ENCODE data around the gene PPP5C.
"Not testable (repeated sequence)": the region's sequence is repeated elsewhere in the genome, so short reads cannot be mapped to it uniquely, and the experiment has no call there.

PPP5C gene

DNA sequence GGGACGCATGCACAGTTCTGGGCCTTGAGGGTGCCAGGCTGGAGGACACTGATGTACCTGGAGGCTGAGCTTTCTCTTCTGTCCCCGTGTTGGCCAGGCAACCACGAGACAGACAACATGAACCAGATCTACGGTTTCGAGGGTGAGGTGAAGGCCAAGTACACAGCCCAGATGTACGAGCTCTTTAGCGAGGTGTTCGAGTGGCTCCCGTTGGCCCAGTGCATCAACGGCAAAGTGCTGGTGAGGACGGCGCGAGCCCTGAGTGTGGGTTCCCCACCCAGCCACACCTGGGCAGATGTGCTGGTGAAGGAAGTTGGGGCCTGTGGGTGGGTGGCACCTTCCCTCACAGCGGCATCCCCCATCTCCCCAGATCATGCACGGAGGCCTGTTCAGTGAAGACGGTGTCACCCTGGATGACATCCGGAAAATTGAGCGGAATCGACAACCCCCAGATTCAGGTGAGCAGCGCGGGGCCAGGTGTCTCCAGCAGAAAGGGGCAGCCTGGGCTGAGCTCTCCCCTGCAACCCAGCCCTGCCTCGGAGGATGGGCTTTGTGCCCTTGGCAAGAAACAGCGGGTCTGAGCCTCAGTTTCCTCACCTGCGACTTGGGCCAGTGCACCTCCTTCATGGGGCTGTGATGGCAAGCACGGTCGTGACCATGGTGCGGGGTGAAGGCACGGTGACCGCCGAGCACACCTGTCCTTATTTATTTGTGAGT, 40.3 kb downstream of the PPP5C start:
- DNase-seq (ENCODE audit: low spot score), result no peak

DNA sequence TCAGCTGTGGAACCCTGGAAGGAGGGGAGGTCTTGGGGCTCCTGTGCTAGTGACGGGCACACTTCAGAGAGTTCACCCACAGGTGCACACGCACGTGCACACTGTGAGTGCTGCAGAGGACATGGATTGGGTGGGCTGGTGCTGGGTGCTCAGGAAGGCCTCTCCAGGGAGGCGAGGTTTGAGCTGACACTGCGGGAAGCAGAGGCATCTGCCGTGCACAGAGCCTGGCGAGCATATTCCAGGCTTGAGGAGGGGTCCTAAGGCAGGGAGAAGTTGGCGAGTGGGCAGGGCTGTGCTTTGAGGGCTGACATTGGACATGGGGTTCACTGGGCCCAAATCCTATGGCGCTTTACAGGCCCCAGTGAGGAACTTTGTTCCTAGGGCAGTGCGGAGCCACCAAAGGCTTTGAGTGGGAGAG, 40.8 kb downstream of the PPP5C start:
- no peak for DNase-seq (ENCODE audit: low spot score)

DNA sequence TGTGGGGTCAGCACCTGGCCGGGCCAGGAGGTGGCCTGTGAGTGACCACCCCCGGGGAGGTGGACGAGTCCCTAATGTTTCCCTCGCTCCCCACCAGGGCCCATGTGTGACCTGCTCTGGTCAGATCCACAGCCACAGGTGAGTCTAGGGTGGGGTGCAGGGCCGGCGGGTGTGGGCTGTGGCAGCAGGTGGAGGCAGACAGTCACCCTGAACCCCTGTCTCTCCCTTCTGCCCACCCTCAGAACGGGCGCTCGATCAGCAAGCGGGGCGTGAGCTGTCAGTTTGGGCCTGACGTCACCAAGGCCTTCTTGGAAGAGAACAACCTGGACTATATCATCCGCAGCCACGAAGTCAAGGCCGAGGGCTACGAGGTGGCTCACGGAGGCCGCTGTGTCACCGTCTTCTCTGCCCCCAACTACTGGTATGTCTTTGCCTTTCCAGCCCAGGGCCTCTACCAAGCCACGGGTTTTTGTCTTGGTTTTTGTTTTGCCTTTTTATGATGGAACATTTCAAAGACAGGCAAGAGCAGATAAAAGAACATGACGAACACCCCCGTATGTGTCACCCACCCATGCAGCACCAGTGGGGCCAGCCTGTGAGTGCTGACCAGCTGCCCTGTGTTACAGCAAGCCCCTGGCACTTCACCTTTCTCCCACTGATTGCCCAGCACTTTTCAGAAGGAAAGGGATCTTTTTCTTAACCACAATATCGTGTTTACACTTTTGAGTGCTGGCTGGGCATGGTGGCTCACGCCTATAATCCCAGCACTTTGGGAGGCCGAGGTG, 41.6 kb downstream of the PPP5C start:
- DNase-seq (ENCODE audit: low spot score), result no peak

DNA sequence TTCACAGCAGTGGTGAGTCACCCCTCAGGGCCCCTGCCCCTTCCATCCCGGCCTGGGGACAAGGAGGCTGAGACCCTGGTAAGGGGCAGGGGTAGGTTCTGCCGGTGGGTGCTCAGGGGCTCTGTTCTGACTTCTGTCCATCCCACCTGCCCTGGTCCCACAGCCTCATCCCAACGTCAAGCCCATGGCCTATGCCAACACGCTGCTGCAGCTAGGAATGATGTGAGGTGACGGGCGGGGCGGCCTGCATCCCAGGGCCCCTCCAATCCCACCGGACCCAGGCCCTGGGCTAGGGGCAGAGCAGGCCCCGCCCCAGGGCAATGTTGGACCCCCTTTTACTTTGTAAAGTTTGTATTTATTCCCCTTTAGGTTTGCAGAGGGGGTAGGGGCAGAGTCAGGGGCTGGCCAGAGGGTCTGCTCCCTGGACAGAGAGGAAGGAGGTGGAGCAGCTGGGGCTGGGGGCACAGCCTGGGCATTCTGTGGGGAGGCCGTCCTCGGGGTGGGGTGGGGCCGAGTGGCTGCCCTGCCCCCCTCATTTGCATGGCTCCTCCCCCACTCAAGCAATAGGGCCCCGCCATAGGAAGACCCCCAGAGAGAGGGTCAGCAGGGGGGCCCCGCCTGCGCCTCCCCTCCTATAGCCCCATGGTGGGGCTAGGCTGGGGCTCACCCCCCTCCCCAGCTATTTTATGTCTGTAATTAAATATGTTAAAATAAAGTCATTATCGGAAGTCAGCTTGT, 43.4 kb downstream of the PPP5C start:
- no peak for DNase-seq (ENCODE audit: low spot score)

DNA sequence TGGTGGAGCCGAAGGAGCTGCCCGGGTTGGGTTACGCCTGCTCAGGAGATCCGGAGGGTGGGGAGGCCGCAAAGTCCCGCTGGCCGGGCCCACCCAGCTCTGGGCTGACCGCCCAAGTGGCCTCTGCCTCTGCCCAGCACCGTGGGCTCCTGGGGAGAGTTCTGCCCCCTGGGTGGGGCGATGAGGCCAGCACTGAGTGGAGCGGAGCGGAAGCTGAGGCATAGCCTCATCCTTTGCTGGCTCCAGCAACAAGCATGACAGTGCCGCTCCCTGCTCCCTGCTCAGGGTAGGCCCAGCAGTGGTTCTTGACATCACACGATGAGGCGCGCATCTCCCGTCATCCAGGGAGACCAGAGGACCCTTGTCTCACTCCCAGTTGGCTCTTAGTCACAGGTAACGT, 44.0 kb downstream of the PPP5C start:
- no peak for DNase-seq (ENCODE audit: low spot score)

DNA sequence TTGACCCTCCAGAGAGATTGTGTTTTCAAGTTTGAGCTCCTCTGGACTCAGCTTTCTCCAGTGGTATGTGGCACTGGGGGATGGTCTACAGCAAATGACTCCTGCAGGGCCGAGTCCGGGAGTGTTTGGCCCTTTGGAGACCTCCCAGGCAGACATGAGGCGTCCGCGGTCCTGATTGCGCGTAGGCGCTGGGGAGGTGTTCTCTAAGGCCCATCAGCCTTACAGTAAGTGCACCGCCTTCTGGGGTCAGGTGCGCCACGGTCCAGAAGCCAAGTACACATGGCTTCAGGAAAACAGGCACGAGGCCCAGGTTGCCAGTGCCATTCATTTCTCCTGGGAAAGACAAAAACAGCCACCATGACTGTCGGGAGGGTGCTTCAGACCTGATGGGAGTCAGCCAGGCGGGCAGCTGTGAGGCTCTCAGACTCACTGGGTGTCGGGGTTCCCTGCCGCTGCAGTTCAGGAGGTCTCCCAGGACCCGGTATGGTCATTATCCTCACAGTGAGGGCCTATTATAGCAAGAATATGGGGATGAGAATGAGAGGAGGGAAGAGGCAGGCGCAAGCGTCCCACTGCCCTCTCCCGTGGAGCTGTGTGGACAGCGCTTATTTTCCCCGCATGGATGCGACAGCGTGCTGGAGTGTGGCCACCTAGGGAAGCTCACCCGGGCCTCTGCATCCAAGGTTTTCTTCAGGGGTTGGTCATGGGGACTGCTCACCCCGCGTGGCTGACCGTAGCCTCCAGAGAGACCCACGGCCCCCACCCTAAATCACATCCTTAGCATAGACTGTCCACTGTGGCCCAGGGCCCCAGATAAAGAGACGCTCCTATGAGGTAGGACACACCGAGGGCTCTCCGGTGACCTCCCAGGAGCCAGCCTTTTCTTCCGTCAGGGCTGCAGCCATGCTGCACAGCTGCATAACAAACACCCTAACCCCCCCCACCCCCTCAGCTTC, 44.7 kb downstream of the PPP5C start:
- no peak for DNase-seq (ENCODE audit: low spot score)

DNA sequence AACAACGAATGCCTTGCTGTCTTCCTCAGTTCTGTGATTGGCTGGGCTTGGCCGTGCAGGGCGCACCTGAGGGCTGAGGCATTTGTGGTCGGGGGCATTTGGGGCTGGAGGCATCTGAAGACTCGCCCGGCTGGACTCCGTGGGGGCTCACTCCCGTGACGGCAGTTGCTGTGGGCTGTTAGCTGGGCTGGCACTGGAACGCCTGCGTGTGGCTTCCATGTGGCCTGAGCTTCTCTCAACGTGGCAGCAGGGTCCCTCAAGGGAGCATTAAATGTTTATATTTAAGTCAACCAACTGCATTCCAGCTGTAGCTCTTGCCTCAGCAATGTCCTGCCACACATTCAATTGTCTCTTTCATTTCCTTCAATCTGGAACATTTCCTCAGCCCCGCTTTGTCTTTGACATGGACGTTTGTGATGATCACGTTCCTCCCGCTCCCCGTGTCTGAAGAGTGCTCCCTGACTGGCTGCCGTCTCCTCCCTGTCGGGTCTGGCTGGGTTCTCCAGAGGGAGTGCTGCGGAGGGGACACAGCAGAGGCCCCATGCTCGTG, 45.4 kb downstream of the PPP5C start:
- DNase-seq (ENCODE audit: low spot score), result no peak

DNA sequence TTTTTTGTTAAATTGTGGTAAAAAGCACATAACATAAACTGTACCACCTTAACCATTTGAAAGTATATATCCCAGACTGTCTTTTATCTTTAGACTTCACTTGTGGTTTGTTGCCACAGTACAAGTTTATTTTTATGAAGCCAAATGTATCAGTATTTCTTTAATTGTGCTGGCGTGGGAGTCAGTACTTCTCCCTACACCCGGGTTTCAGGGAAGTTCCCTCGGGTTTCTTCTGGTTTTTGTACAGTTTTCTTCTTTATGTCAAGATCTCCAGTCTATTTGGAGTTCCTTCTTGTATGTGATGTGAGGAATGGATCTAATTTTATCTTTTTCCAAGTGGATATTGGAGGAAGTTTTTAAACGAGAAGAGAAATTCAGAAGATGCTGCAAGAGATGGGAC, 46.0 kb downstream of the PPP5C start:
- no peak for DNase-seq (ENCODE audit: low spot score)

DNA sequence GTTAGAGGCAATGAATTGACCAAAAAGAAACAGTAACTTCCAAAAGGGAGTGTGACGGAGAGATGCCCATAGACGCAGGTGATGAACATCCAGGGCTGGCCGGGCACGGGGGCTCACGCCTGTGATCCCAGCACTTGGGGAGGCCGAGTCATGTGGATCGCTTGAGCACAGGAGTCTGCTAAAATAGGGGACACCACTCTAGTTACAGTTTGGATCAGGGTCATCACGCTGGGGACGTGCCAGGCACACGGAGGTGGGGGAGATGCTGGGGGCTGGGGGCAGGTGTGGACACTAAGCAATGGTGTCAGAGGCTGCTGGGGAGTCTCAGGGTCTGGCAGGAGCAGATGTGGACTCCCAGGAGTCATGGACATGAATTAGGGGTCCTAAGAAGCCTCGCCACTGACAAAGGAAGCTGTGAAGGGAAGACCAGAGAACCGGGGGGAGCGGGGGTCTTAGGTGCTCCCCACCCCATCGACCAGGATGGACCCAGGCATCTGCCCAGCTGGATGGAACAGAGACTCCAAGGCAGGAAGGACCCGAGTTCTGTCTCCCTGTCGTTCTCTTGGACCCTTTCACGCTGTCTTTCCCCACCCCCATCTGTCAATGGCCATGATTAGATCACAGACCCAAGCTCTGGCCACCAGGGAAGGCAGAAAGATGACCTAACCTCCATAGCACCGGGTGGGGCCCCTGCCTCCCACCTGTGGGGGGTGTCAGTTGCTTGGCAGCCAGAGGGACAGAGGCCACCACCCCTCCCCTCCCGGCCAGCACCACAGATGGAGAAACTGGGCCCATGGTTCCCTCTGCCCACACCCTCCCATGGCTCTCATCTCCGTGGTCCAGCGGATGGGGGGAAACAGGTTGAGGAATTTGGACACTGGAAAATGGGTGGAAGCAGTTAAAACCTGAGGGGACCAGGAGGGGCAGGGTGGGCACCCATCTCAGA, 46.8 kb downstream of the PPP5C start:
- DNase-seq (ENCODE audit: low spot score), result no peak

DNA sequence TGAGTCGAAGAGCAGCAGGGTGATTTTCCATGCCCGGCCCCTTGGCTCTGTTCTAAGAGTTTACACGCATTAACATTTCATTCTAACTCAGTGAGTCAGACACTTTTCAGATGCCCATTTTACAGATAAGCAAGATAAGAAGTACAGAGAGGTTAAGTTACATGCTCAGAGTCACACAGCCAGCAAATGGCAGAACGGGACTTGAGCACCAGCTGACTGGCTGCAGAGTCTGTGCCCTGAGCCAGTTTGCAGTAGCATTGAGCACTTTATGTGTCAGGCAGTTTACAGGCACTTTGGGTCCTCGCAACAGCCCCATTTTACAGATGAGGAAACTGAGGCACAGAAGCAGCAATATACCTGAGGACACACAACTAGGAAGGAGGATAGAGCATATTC, 47.5 kb downstream of the PPP5C start:
- no peak for DNase-seq (ENCODE audit: low spot score)

DNA sequence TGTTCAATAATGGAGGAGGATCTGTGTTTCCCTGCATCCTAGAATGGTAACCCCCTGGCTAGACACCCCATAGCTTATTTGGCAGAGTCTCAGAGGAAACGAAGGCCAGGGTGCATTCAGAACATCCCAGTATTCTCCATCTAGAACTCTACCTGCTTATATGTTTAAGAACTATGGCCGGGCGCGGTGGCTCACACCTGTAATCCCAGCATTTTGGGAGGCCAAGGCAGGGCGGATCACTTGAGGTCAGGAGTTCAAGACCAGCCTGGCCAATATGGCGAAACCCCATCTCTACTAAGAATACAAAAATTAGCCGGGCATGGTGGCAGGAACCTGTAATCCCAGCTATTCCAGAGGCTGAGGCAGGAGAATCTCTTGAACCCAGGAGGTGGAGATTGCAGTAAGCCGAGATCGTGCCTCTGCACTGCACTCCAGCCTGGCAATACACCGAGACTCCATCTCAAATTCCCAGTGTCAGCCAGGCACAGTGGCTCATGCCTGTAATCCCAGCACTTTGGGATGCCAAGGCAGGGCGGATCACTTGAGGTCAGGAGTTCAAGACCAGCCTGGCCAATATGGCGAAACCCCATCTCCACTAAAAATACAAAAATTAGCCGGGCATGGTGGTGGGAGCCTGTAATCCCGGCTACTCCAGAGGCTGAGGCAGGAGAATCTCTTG, 51.1 kb downstream of the PPP5C start:
- DNase-seq (ENCODE audit: low spot score), result not testable (repeated sequence)

DNA sequence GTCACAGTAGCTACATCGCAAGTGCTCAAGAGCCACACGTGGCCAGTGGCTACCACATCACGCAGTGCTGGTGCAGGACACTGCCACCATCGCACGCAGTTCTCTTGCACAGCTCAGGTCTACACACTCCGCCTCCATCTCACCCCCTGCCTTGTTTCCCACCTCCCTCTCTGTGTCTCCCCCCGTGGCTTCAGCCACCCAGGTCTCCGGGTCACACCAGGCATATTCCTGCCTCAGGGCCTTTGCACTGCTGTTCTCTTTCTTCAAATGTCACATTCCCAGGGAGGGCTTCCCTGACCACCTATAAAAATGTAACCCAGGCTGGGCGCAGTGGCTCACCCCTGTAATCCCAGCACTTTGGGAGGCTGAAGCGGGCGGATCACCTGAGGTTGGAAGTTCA, 55.8 kb downstream of the PPP5C start:
- DNase-seq (ENCODE audit: low spot score), result no peak

DNA sequence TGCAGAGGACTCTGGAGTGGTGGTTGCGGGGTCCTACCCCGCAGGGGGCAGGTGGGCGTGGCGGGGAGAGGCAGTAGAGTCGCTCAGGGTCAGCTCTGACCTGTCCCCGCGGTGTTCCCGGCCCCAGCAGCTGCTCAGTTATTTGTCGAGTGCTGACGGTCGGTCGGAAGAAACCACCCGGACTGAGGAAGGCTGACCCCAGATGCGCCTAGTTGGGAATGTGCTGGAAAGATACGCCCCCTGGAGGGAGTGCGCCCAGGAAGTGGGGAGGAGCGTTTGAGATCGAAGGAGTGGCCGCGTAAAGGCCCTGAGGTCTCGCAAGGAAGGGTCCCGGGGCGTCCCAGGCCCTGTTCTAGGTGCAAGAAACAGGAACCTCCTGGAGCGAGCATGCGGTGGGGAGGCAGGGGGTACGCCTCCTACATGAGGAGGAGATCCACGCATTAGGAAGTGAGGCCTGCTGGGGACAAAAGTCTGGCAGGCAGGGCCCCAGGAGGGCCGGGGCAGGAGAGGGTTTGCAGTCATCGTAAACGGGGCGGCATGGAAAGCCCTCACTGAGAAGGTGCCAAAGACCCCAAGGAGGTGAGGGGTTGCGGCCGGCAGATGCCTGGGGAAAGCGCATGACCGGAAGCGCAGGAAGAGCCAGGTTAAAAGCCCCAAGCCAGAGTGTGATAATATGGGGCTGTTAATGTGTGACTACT, 57.3 kb downstream of the PPP5C start:
- DNase-seq (ENCODE audit: low spot score), result no peak

DNA sequence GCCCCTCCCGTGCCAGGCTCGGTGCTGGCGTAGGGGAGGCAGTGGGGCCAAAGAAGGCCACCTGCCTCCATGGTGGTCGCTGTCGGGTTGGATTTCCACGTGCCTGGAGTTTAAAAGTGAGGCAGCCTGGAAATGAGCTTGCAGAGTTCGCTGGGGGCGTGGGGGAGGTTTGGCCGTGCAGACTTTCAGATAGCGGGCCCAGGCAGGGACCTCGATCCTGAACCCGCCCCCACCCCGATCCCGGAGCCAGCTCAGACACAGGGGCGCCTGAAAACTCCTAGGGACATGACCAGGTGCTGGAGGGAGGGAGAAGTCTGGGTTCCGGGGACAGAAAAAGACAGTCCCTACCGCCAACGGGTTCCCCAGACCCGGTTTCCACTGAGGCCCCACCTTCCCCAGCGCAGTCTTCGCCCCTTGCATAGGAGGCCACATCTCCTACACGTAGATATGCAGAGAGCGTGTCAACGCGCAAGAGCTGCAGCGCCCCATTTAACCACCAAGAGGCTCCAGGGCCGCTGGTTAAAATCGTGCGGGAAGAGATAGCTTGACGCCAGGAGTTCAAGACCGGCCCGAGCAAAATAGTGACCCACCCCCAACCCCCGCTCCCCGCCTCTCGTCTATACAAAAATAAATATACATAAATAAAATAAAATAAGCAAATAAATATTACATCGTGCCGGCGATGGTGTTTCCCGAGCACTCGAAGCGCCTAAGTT, 58.0 kb downstream of the PPP5C start:
- DNase-seq (ENCODE audit: low spot score), result no peak

DNA sequence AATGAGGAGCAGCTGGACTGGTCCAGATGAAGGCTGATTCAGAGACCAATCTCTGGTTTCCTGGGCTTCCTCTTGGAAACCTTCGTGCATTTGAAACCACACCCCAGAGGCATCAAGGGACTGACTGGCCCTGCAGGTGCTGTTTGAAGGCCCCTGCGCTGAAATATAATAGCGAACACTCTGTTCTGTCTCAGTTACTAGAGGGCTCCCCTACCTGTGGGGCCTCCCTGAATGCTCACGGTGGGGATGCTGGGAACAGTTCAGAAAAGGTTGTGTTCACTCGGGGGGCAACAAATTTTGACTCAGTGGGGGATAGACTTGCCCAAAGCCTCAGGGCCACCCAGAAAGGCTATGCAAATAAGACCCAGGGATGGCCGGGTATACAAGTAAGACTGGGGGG, 60.1 kb downstream of the PPP5C start:
- no peak for DNase-seq (ENCODE audit: low spot score)

DNA sequence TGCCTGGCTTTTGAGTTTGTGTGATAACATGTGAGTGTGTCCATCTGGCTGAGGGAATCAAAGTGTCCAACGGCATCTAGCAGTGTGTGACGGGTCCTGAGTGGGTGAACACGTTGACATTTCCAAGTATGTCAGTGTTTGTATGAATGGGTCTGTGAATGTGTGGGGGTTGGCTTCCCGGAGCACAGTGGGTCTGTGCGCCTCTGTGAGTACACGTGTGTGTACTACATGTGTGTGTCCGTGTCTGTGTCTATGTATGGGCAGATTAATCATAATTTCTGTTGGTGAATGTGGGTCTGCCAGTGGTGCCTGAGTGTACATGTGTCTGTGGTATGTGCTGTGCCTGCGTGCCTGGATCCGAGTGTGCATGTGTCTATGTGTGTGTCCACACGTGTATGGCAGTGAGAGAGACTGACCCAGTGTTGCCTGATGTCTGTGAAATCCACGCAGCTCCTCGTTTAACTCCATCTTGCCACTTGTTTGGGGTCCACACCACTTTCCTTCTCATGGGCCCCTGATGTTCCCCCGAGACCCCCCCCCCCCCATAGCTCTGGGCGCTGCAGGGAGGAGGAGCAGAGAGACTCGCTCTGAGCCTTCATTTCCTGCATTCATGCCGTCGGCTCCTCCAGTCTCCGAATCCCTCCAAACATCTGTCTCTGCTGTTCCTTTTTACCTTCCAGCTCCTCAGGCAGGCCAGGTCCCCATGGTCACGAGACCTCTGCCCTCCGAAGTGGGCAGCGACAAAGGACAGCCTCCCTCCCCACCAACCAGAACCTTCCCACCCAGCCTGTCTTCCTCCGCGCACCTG, 61.2 kb downstream of the PPP5C start:
- no peak for DNase-seq (ENCODE audit: low spot score)

DNA sequence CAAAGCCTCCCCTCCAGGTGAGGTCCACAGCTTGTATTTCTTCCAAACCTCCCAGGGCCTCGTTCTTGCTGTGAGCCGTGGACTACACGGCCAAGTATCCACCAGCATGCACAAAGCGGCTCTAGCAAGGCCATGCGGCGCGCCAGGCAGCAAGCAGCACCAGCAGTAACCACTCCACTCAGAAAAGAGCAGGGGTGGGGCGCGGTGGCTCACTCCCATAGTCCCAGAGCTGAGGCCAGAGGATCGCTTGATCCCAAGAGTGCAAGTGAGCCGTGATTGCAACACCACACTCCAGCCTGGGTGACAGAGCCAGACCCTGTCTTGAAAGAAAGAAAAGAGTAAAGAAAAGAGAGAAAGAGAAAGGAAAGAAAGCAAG, 61.8 kb downstream of the PPP5C start:
- DNase-seq (ENCODE audit: low spot score), result no peak

DNA sequence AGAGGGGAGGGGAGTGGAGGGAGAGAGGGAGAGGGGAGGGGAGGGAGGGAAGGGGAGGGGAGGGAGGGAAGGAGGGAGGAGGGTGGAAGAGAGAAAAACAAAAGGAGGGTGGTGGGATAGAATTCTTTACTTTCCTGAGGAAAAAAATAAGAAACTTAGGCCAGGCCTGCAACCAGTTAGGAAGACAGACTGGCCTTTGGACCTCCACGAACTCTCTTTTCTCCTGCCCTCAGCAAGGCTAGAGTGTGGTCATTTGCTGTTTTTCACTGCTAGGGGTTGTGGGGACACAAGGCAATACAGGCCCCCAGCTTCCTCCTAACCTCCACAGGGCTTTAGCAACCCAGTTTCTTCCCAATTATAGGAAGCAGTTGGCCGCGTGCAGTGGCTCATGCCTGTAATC, 62.3 kb downstream of the PPP5C start:
- DNase-seq (ENCODE audit: low spot score), result no peak

Data from D341Med (cell line).